HG03558 (cell line): ENCODE data around the gene SV2C.
"Not testable (repeated sequence)": the region's sequence is repeated elsewhere in the genome, so short reads cannot be mapped to it uniquely, and the experiment has no call there.

Experiments used
- ATAC-seq: cut with Tn5 transposase; IDR thresholded peaks from one replicate; pipeline ENCODE4 v1.9.1; 2021; ENCODE audit warnings: moderate number of reproducible peaks; ENCODE audit not compliant: unreplicated experiment; ENCODE audit errors: extremely low read depth

Gene SV2C, protein sequence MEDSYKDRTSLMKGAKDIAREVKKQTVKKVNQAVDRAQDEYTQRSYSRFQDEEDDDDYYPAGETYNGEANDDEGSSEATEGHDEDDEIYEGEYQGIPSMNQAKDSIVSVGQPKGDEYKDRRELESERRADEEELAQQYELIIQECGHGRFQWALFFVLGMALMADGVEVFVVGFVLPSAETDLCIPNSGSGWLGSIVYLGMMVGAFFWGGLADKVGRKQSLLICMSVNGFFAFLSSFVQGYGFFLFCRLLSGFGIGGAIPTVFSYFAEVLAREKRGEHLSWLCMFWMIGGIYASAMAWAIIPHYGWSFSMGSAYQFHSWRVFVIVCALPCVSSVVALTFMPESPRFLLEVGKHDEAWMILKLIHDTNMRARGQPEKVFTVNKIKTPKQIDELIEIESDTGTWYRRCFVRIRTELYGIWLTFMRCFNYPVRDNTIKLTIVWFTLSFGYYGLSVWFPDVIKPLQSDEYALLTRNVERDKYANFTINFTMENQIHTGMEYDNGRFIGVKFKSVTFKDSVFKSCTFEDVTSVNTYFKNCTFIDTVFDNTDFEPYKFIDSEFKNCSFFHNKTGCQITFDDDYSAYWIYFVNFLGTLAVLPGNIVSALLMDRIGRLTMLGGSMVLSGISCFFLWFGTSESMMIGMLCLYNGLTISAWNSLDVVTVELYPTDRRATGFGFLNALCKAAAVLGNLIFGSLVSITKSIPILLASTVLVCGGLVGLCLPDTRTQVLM

DNA sequence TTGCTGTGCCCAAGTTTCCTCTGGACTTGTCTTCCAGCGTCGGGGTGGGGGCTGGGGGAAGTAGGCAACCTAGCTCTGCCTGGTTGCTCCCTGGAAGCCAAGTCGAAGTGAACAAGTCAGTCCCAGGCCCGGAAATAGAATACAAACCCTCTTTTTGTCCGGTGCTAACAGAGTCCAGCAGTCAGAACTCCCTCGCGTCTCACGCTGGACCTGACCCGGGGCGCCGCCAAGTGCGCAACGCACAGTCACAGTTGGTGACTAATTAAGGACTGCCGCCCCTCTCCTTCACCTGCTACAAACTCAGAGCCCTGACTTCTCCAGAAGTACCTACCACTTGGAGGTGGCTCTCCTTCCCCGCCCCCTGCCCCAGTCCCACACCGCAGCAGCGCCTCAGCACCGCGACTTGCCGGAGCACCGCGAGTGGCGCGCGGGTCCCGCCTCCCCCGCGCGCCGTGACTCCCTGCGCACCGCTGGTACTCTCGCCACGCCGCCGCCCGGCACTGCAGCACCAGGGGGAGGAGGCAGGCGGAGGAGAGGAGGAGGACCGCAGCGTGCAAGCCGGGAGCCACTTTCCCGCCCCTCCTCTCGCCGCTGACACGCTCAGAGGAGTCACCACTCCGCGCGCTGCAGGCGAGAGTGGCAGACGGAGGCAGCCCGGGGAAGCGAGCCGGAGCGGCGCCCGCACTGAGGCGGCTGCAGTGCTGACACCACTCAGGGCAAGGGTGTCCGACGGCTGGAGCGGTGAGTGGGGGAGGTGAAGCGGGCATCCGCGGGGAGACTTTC lies at the start of gene SV2C:
Gene SV2C, plus strand, starts transcription at position 612 of the 783 bp plus-strand sequence. CDS start 48,368 bp downstream, outside the sequence.
- no peak for ATAC-seq

DNA sequence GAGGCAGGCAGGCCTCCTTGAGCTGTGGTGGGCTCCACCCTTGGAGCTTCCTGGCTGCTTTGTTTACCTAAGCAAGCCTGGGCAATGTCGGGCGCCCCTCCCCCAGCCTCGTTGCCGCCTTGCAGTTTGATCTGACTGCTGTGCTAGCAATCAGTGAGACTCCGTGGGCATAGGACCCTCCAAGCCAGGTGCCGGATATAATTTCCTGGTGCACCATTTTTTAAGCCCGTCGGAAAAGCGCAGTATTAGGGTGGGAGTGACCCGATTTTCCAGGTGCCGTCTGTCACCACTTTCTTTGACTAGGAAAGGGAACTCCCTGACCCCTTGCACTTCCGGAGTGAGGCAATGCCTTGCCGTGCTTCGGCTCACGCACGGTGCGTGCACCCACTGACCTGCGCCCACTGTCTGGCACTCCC lies 45.4 kb upstream of the SV2C start:
- ATAC-seq: not testable (repeated sequence)

DNA sequence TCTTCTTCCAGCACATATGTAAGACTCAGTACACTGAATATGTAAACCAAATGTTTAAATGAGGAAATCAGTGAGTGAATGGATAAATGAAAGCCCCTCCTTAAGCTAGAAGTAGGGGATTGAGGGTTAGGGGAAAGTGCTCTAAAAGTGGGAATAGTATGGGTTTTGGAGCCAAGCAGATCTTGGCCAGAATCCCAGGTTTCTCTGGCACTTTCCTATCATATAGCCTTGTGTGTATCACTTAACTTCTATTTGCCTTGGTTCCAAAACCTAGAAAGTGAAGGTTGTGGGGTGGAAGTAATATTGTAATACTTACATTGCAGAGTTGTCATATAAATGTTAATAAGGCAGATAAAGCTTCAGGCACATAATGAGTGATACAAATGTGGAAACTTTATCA lies 45.0 kb upstream of the SV2C start:
- ATAC-seq: no peak

DNA sequence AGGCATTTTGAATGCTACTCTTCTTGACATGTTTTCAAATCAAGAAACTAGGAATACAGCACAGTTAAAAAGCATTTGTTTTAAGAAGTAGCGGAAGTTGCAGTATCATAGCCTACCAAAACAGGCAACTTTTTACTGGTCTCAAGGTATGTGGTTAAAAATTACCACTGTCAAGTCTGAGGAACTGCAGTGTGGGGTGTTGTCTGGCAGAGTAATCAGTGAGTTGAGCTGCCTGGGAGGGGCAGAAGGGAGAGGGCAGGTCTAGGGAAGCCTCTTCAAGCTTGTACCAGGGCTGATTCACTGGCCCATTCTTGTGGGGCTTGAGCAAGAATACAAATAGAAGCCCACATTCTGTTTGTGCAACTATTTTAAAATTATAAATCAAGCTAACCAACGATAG lies 42.4 kb upstream of the SV2C start:
- no peak for ATAC-seq

DNA sequence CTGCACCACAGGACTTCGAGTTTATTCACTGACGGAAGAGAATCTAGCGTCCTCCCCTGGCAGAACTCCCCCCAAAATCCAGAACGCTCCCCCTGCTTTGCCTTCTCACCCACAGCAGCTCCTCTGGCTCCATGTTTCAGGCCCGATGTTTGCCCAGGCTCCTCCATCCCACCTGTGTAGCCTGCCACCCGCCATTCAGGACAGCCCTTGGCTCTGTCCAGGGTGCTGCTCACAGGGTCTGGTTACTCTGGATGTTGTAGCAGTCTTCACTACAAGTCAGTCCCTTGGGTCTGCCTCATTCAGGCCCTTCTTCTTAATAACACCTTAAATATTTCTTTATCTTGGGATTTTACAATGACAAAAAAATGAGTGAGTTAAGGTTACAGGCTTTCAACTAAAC lies 41.3 kb upstream of the SV2C start:
- no peak for ATAC-seq

DNA sequence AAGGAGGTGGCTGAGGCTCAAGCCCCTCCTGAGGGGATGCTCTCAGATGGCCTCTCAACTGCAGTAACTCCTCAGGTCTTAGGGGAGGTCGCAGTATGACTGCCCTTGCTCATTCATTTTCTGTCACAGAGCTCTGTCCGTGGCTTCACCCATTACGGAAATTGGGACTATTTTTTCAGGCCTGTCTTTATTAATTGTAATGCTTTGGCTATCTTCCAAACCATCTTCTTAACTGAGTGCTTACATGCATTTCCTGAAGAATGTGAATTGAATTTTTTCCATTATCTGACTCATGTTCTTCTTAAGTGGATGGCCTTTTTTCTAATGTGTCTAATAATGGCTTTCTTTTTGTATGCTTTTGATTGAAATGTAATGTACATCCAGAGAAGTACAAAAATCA lies 36.4 kb upstream of the SV2C start:
- ATAC-seq: no peak

DNA sequence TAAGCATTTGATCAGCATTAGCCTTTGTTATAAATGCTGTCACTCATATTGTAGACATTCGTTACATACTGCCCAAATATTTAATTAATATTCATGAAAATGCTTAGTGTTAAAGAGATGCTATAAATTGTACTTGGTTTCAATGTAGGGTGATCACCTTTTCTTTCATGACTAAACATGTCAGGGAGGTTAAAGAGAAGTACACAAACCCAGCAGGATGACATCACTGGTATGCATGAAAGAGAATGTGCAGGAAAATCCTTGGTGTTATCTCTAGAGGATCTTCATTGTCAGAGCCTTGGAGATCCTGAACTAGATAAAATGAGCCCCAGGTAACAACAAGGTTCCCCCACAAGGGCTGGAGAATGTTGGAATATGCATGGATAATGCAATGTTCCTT lies 33.0 kb upstream of the SV2C start:
- no peak for ATAC-seq

DNA sequence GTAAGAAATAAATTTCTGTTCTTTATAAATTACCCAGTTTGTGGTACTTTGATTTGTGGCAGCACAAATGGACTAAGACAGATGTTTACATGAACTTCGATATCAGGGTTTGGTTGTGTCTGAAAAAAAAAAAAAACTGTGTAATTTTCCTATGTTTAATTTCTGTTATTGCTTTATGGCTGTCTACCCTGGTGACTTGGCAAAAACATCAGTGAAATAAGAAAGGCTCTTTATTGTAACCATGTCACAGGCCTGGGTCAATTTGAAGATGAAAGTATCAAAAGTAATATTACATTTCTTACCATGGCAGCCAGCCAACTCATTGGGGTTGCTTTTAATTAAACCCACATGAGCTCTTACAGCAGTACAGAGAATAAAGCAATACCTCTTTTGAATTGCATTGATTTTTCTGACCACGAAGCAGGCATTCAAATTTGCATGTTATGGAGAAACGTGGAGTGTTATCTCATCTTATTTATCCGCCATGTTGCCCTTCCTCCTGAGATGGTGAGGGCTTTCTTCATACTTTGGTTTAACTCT lies 20.6 kb upstream of the SV2C start:
- no peak for ATAC-seq

DNA sequence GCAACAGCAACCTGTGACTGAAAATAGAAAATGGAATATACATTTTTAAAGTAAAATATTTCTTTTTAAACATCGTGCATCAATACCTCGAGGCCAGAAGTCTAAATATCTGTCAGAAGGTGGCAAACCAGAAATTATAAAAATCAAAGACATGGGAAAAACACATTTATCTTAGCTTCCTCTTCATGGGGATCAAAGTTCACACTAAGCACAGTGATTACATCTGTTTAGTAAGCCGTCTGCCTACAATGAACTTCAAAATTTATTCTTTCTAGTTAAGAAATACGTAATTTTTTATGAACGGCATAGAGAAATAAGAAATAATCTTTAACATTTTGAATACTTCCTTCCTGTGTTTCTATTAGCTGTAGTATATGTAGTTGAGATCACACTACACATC lies 17.9 kb upstream of the SV2C start:
- no peak for ATAC-seq

DNA sequence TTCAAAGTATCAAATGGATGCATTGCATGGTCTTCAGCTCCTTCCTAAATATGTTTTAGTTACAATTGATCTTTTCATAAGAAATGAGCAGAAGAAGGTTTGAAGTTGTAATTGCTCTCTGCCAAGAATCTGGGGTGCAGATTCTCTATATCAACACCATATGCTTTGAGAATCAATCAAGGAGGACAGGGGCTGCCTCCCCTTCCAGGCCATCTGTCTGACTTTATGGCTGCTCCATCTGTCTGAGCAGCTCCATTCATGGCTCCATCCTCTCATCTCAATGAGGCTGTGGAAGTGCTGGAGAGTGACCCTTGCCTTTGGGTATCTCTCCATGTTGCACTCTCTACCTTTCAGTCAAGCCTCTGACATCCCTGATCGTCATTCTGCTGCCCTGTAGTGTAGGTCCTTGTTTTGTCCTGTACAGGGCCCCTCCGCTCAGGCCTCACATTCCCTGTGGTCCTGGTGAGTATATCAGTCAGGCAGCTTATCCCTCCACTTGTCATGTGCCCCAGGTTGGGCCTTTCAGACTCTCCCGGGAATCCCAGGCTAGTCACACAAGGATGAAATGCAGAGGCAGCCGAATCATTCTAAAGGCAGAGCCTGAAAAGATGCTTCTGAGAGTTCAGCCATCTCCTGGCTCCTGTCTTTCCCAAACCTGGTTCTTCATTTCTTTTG lies 14.0 kb upstream of the SV2C start:
- no peak for ATAC-seq

DNA sequence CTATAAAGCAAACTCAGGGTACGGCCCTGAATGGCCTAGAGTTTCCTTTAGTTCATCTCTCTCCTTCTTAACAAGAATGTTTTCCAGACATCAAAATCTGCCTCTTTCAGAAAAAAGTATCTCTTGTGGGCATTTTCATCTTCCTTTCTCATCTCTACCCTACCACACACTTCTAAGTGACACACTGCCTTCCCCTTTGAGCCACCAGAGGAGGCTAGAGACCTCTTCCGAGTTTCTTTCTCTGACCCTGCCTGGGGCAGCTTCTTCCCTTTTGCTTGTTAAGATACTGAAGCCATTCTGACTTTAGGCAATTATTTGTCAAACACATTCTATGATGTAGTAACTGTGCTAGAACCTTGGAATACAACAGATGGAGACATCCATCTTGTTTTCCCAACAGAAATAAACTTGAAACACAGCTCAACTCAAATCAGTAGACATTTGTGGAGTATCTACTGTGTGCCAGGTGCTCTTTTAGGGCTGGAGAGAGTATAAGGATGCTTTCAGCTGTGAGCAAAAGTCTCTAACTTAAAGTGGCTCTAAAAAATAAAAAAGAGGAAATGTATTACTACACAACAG lies 8.6 kb upstream of the SV2C start:
- ATAC-seq: no peak

DNA sequence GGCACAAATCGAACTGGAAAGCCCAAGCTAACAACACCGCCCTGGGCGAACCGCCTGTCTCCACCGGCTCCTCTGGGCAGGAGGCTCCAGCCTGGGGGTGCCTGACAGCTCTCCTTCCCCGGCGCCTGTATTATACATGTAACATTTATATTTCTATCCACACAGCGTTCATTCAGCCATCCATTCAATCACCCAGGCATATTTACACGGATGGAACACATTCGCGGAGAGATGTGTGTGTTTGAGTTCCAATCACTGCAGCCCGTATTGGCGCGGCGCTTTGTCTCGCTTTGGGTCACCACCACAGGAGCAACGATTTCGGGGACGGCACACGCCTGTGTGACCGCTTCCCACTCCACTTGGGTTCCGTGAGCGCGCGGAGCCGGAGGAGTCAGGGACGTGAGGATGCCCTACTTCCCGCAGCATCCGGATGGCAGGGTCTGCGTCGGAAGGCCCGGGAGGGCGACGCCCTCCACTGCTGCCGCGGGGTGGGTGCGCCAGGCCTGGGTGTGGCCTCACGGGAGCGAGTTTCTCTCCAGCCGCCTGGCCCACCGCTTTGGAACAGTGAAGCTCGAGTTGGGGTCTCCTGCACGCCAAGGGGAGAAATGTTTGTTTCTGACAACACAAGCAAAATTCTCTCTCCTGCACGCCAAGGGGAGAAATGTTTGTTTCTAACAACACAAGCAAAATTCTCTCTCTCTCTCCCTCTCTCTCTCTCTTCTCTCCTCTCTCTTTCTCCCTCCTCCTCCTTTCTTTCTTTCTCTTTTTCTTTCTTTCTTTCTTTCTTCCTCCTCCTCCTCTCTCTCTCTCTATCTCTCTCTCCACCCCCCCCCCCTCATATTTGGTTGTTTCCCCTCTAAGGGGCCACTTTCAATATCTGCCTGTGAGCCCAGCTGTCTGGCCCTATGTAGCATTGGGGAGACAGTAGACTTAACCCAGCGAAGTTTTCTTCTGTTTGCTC lies 1.1 kb upstream of the SV2C start:
- ATAC-seq: no peak

DNA sequence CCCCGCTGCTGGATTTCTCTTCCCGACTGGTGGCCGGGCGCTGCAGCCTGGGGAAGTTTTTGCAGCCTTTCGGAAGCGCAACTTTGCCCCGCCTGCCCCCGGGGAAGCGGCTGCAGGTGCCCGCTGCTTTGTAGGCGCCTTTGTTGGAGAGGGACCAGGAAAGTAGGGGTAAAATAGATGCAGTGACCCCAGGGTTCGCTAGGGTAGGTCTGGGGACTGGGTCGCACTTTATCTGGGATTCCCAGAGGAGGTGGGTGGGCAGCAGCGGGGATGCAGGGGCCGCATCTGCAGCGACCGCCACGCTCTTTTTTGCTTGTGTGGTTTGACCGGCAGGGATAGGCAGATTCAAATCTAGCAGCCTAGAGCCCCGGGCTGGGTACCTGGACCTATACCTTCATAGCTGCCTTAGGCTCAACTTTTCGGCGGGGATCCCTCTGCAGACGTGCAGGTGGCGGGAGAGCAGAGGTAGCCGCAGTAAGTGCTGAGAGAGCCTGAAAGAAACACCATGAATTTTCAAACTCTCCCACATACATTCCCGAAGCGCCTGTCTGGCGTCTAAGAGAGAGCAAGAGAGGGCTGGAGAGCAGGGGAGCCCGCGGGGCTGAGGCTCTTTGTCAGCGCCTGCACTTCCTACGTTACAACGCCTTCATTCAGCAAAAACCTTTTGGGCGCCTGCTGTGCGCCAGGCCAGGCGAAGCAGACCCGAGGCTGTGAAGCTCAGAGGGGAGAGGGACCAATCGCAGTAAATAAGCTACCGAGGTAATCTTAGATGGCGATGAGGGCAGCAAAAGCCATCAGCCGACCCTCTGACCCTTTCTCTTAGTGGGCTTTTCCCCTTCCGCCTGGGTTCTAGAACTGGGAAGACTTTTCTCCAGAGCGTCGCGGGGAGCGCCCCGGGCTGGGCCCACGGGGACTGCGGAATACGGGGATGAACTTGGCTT lies 642 bp downstream of the SV2C start:
- no peak for ATAC-seq

DNA sequence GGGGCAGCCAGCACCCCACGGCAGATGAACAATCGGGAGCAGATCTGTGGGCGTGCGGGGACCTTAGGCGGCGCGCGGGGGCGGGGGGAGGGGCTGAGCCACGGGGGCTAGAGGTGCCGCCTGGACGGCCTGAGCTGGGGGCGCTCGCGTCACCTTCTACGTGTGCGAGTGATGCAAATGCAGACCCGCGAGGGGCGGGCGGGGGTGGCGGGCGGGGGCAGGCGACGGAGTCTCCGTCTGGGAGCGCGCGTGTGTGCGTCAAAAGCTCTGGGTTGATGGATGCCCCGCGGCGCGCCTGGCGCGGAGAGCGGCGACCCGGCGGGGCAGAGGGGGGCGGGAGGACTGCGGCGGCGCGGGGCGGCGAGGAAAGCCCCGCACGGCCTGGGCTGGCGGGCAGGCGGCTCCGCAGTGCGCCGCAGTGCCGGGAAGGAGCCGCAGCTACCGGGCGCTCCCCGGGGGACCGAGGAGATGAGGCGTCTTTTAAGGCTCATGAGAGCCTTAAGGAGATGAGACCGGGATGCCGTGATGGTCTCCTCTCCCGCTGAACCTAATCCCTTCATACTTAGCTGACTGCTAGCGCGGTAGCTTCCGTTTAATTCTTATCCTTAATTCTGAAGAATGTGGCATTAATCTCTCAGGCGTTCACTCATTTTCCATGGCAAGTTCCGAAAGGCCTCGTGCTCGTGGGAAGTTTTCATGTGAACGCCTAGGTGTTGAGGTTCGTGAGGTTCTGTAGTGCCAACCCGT lies 1.5 kb downstream of the SV2C start:
- ATAC-seq: no peak

DNA sequence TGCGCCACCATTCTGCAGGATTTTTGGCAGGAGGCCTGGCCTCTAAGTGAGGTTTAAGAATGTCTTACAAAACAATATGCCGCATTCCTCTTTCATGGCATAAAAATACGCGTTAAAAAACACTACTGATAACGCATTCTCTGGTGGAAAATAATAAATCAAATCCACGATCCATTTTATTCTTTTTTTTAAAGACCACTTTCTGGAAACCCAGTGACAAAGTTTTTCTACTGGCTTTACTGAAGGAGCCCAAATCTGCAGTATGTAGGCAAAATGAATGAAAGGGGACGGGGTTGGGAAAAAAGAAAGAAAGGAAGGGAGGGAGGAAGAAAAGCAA lies 2.0 kb downstream of the SV2C start:
- no peak for ATAC-seq

DNA sequence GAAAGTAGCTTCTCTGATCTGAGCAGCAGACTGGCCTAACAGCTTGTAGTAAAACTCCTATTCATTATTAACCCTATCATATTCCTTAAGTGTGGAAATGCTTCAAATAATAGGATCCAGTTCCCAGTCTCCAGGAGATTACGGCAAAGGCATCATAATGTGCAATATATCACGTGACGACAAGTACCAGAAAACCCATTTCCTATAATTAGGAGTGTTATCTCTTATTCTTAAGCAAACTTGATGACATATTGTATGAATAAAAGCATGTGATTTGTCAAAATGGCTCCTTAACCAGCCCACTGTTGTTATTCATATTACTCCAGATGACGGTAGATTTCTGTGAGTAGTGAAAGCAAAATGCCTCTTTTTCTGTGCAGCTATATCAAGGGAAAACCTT lies 2.9 kb downstream of the SV2C start:
- no peak for ATAC-seq

DNA sequence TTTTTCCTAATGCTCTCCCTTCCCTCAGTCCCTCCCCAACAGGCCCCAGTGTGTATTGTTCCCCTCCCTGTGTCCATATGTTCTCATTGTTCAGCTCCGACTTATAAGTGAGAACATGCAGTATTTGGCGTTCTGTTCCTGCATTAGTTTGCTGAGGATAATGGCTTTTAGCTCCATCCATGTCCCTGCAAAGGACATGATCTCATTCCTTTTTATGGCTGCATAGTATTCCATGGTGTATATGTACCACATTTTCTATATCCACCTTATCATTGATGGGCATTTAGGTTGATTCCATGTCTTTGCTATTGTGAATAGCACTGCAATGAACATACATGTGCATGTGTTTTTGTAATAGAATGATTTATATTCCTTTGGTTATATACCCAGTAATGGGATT lies 6.0 kb downstream of the SV2C start:
- ATAC-seq: not testable (repeated sequence)
